HepG2 (cell line): Measurements from ENCODE around the gene NELL1. TPM values are rescaled to one million over a fixed set of nuclear protein-coding genes. Genes with fewer than 3 reads are reported as not detected.

ENCODE experiments used
- ATAC-seq: fragments of 200-7000 bp; cut with Tn5 transposase; 3 replicates; pipeline ENCODE4 v1.9.1; 2020; ENCODE audit warnings: mild to moderate bottlenecking, moderate library complexity
- BruUV-seq: library from RNA; stranded (reverse); fragments of 400-500 nt; replicated peaks from 2 replicates; lab custom pipeline; 2021; lab: Mats Ljungman, UMichigan
- CTCF ChIA-PET: fragments of 300-600 bp; formaldehyde crosslinking; extraction: SDS; loops from one replicate; lab custom pipeline; 2021; ENCODE audit warnings: low total read pairs, inconsistent platforms, low intra/inter-chr PET ratio; lab: Yijun Ruan, JAX
- POLR2A ChIA-PET: fragments of 350-600 bp; sonication (Branson Sonifier 250); formaldehyde crosslinking; loops from one replicate; lab custom pipeline; 2020; ENCODE audit warnings: antibody characterized with exemption, inconsistent platforms; lab: Yijun Ruan, JAX
- DNase-seq: peaks from one replicate; pipeline ENCODE4 v3.0.0-alpha.2; 2015; ENCODE audit warnings: low spot score
- FAIRE-seq: peaks from 3 replicates; lab custom pipeline; 2011; peaks lifted over from hg19 to GRCh38; lab: Jason Lieb, UNC
- H2AFZ ChIP-seq: one replicate; pipeline ENCODE4 v1.6.1; 2011; ENCODE audit warnings: low read length, inconsistent platforms
- H3K27ac ChIP-seq: fragments of 300-600 bp; 3 replicates; pipeline ENCODE4 v1.8.0; 2011; ENCODE audit warnings: mixed run types, mild to moderate bottlenecking, mixed read lengths, low read length, inconsistent platforms; ENCODE audit not compliant: insufficient read depth; ENCODE audit errors: extremely low read length
- H3K27me3 ChIP-seq, 2 experiments: fragments of 200-600 bp in 1 of 2; 2 replicates in 1 of 2; 3 replicates in 1 of 2; pipeline versions ENCODE4 v1.6.0 to v1.8.0; 2011; ENCODE audit warnings: low read length in 2 of 2, mild to moderate bottlenecking in 2 of 2, moderate library complexity in 2 of 2, inconsistent platforms in 1 of 2; ENCODE audit not compliant: insufficient read depth in 2 of 2, control insufficient read depth in 1 of 2
- H3K36me3 ChIP-seq, 2 experiments: fragments of 200-600 bp in 1 of 2; replicated peaks in 1 of 2; 2 replicates in 1 of 2; 3 replicates in 1 of 2; pipeline versions ENCODE4 v1.5.1 to v1.8.0; 2011; ENCODE audit warnings: low read length in 2 of 2, inconsistent platforms in 1 of 2; ENCODE audit not compliant: insufficient read depth in 2 of 2, control insufficient read depth in 1 of 2
- H3K4me1 ChIP-seq: 2 replicates; pipeline ENCODE4 v1.5.1; 2012; ENCODE audit warnings: low read length, inconsistent platforms; ENCODE audit not compliant: insufficient read depth
- H3K4me2 ChIP-seq: 2 replicates; pipeline ENCODE4 v1.6.0; 2011; ENCODE audit warnings: low read depth, low read length, inconsistent platforms
- H3K4me3 ChIP-seq, 3 experiments: fragments of 200-600 bp in 1 of 3; sonication (generic), shearing (Covaris generic) in 1 of 3; replicated peaks in 1 of 3; 2 replicates each; pipeline ENCODE4 v1.5.1; 2011 to 2016; ENCODE audit warnings: low read length in 3 of 3, inconsistent platforms in 2 of 3, low read depth in 2 of 3, mild to moderate bottlenecking in 2 of 3, control low read depth in 1 of 3, mixed read lengths in 1 of 3; ENCODE audit not compliant: insufficient read depth in 1 of 3
- H3K79me2 ChIP-seq: one replicate; pipeline ENCODE4 v1.6.1; 2011; ENCODE audit warnings: low read length, inconsistent platforms; ENCODE audit not compliant: insufficient read depth
- H3K9ac ChIP-seq: 2 replicates; pipeline ENCODE4 v1.6.0; 2011; ENCODE audit warnings: mild to moderate bottlenecking, low read depth, low read length, inconsistent platforms; ENCODE audit not compliant: insufficient read depth
- H3K9me3 ChIP-seq: 2 replicates; pipeline ENCODE4 v1.5.1; 2012; ENCODE audit warnings: mild to moderate bottlenecking, low read length
- H4K20me1 ChIP-seq: 2 replicates; pipeline ENCODE4 v1.6.0; 2011; ENCODE audit warnings: inconsistent platforms, mild to moderate bottlenecking, low read length, moderate library complexity; ENCODE audit not compliant: insufficient read depth
- GTF3A ChIP-seq: sonication (generic); formaldehyde crosslinking; conservative IDR thresholded peaks from 2 replicates; pipeline ENCODE4 v1.4.0; 2020; ENCODE audit warnings: mild to moderate bottlenecking, missing genetic modification reagents
- PATZ1 ChIP-seq: sonication (generic); formaldehyde crosslinking; IDR thresholded peaks from 2 replicates; pipeline ENCODE4 v1.4.0; 2020; ENCODE audit warnings: missing genetic modification reagents
- SIX1 ChIP-seq: sonication (generic); formaldehyde crosslinking; IDR thresholded peaks from 2 replicates; pipeline ENCODE4 v1.4.0; 2020; ENCODE audit warnings: missing genetic modification reagents, borderline replicate concordance
- SP4 ChIP-seq: sonication (generic); formaldehyde crosslinking; IDR thresholded peaks from 2 replicates; pipeline ENCODE4 v1.8.1; 2023; ENCODE audit warnings: mild to moderate bottlenecking, missing genetic modification reagents
- TP53 ChIP-seq: sonication (generic); formaldehyde crosslinking; conservative IDR thresholded peaks from 2 replicates; pipeline ENCODE4 v1.4.0; 2020; ENCODE audit warnings: missing genetic modification reagents
- ZGPAT ChIP-seq: IDR thresholded peaks from 2 replicates; pipeline ENCODE4 v1.6.1; 2016; ENCODE audit warnings: mild to moderate bottlenecking
- ZNF10 ChIP-seq: sonication (generic); formaldehyde crosslinking; IDR thresholded peaks from 2 replicates; pipeline ENCODE4 v1.4.0; 2020; ENCODE audit warnings: mild to moderate bottlenecking, low read depth, missing genetic modification reagents, borderline replicate concordance
- ZNF414 ChIP-seq: sonication (generic); formaldehyde crosslinking; IDR thresholded peaks from 2 replicates; pipeline ENCODE4 v1.5.0; 2020; ENCODE audit warnings: missing genetic modification reagents
- ZNF441 ChIP-seq: sonication (generic); formaldehyde crosslinking; IDR thresholded peaks from 2 replicates; pipeline ENCODE4 v1.7.0; 2021; ENCODE audit warnings: missing genetic modification reagents, borderline replicate concordance
- ZNF446 ChIP-seq: sonication (generic); formaldehyde crosslinking; IDR thresholded peaks from 2 replicates; pipeline ENCODE4 v1.5.0; 2020; ENCODE audit warnings: mild to moderate bottlenecking, missing genetic modification reagents
- ZNF609 ChIP-seq: sonication (generic); formaldehyde crosslinking; IDR thresholded peaks from 2 replicates; pipeline ENCODE4 v1.4.0; 2020; ENCODE audit warnings: mild to moderate bottlenecking, missing genetic modification reagents, borderline replicate concordance
- ZNF629 ChIP-seq: sonication (generic); formaldehyde crosslinking; conservative IDR thresholded peaks from 2 replicates; pipeline ENCODE4 v1.5.0; 2020; ENCODE audit warnings: missing genetic modification reagents
- ZNF691 ChIP-seq: sonication (generic); formaldehyde crosslinking; IDR thresholded peaks from 2 replicates; pipeline ENCODE4 v1.4.0; 2020; ENCODE audit warnings: missing genetic modification reagents, low read depth, mild to moderate bottlenecking, borderline replicate concordance
- ZSCAN29 ChIP-seq: sonication (generic); formaldehyde crosslinking; conservative IDR thresholded peaks from 2 replicates; pipeline ENCODE4 v1.4.0; 2020; ENCODE audit warnings: mild to moderate bottlenecking, missing genetic modification reagents
- WGBS: methylation state at CpG from one replicate; pipeline ENCODE4 v1.1.6; 2017; ENCODE audit warnings: low lambda C conversion rate; 5-methylcytosine and 5-hydroxymethylcytosine counted together
- in situ Hi-C: cut with HindIII; loops from 2 replicates; pipeline ENCODE4 v1.10.0; 2017; ENCODE audit warnings: low pct_unique_long_range_greater_than_20kb; ENCODE audit not compliant: extremely low pct_ligation_motif_present
- intact Hi-C: fragments of 100-400 bp; cut with micrococcal nuclease; formaldehyde crosslinking; loops from one replicate; pipeline ENCODE4 v1.10.0; 2022; ENCODE audit not compliant: unreplicated experiment
- polyA plus RNA-seq, 8 experiments: library from polyadenylated mRNA; depleted of rRNA in 3 of 8; stranded (reverse) in 7 of 8; unstranded in 1 of 8; fragments of >200 nt; fragmentation: Illumina TruSeq in 4 of 8; extraction: Trizol in 4 of 8; gene quantifications; 2 replicates each; pipeline versions ENCODE4 v1.2.1 to v1.2.3, GENCODE V29; 2011 to 2016; ENCODE audit warnings: low read depth in 4 of 8, missing spikeins in 1 of 8, mixed read lengths in 1 of 8; ENCODE audit not compliant: insufficient read depth in 1 of 8
- total RNA-seq, 5 experiments: library from RNA; depleted of rRNA; stranded (reverse); fragments of >200 nt; fragmentation: Illumina TruSeq; extraction: Trizol; gene quantifications; 2 replicates each; pipeline ENCODE4 v1.2.3, GENCODE V29; 2016; ENCODE audit warnings: low read depth in 1 of 5

NELL1 gene
- total and polyA plus RNA-seq, 2 of the 13 experiments (the other 11 are each of a cell fraction or from before 2014, with no cell fraction given): not detected

- in situ Hi-C loops: no loop called here
- no peak for ATAC-seq
- BruUV-seq: no TSS peak
- Histone ChIP-seq H3K4me1 (no peaks in the 10 kb centered on the region), H3K36me3 (no peaks in the 10 kb centered on the region)
- POLR2A ChIA-PET: no interaction called here
- TF ChIP-seq ZNF609 (CRISPR knock-in tag) (no peak), PATZ1 (CRISPR knock-in tag) (no peak), ZSCAN29 (CRISPR knock-in tag) (no peak), ZNF629 (CRISPR knock-in tag) (no peak), ZNF446 (CRISPR knock-in tag) (no peak), ZNF414 (CRISPR knock-in tag) (no peak), ZNF441 (CRISPR knock-in tag) (no peak), GTF3A (CRISPR knock-in tag) (no peak), ZGPAT (CRISPR knock-in tag) (no peak), ZNF10 (CRISPR knock-in tag) (no peak), ZNF691 (CRISPR knock-in tag) (no peak), SP4 (CRISPR knock-in tag) (no peak), SIX1 (CRISPR knock-in tag) (no peak), TP53 (no peak)
- TF ChIP-seq, all 625 proteins: peak for 0
- no peak overlapping the region for H3K9ac ChIP-seq
- H3K4me3 ChIP-seq: no peak overlapping the region
- H4K20me1 ChIP-seq: no peaks in the 10 kb centered on the region
- H3K4me2 ChIP-seq: no peak overlapping the region
- H3K27me3 ChIP-seq: no peaks in the 10 kb centered on the region
- no peak overlapping the region for H3K27ac ChIP-seq
- CTCF ChIA-PET: no interaction called here
- no peaks in the 10 kb centered on the region for H3K79me2 ChIP-seq
- no peak overlapping the region for H2AFZ ChIP-seq
- FAIRE-seq (no peak), DNase-seq (no peak)
- H3K9me3 ChIP-seq: no peaks in the 10 kb centered on the region
- intact Hi-C loops: no loop called here
- WGBS: no CpG with 5 or more reads among the region's 1 CpG
Measured at GRCh38 chr11:20723366-20723765, 54.0 kb downstream of the NELL1 start.
